ENCODE measurements around the gene POLQ.

POLQ gene

DNA sequence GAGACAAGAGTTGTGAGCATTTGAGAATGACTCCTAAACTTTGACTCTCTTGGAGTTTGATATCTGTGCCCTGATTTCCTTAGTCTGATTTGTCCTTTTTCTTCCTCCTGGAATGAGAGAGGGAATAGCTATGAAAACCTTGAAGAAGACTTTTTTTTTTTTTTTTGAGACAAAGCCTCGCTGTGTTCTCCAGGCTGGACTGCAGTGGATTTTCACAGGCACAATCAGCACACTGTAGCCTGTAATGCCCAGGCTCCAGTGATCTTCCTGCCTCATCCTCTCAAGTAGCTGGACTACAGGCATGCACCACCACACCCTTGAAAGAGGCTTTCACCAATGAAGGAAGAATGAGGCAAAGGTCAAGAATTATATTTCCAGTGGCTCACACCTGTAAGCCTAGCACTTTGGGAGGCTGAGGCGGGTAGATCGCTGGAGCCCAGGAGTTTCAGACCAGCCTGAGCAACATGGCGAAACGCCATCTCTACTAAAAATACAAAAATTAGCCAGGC lies 11.7 kb upstream of the POLQ start:
- Histone ChIP-seq H3K36me3 (ENCODE audit: control insufficient read depth in 5 of 5, insufficient read depth in 5 of 5, low read length in 5 of 5) (no peaks in the 10 kb centered on the region), H3K4me3 (ENCODE audit: low read depth in 1 of 5, low read length in 5 of 5) (no peak overlapping the region), H3K9me3 (ENCODE audit: control insufficient read depth in 5 of 5, low read length in 5 of 5) (no peaks in the 10 kb centered on the region), H3K27ac (ENCODE audit: low read depth, low read length) (no peak overlapping the region), H3K4me1 (ENCODE audit: control insufficient read depth in 5 of 5, insufficient read depth in 5 of 5, low read length in 5 of 5) (no peaks in the 10 kb centered on the region), H3K27me3 (ENCODE audit: control insufficient read depth in 5 of 5, insufficient read depth in 4 of 5, low read length in 5 of 5) (no peaks in the 10 kb centered on the region), H3K9ac (ENCODE audit: low read length in 5 of 5) (no peak overlapping the region)

GRCh38 chr3:121552797-121553196 lies 7.0 kb upstream of the POLQ start:
- H3K9ac ChIP-seq (ENCODE audit: low read length in 5 of 5) = no peak overlapping the region
- H3K9me3 ChIP-seq (ENCODE audit: control insufficient read depth in 5 of 5, low read length in 5 of 5) = no peaks in the 10 kb centered on the region
- no peak overlapping the region for H3K4me3 ChIP-seq (ENCODE audit: low read depth in 1 of 5, low read length in 5 of 5)
- H3K4me1 ChIP-seq (ENCODE audit: control insufficient read depth in 5 of 5, insufficient read depth in 5 of 5, low read length in 5 of 5) = no peaks in the 10 kb centered on the region
- H3K36me3 ChIP-seq (ENCODE audit: control insufficient read depth in 5 of 5, insufficient read depth in 5 of 5, low read length in 5 of 5) = no peaks in the 10 kb centered on the region
- no peak overlapping the region for H3K27ac ChIP-seq (ENCODE audit: low read depth, low read length)
- H3K27me3 ChIP-seq (ENCODE audit: control insufficient read depth in 5 of 5, insufficient read depth in 4 of 5, low read length in 5 of 5) = no peaks in the 10 kb centered on the region

DNA sequence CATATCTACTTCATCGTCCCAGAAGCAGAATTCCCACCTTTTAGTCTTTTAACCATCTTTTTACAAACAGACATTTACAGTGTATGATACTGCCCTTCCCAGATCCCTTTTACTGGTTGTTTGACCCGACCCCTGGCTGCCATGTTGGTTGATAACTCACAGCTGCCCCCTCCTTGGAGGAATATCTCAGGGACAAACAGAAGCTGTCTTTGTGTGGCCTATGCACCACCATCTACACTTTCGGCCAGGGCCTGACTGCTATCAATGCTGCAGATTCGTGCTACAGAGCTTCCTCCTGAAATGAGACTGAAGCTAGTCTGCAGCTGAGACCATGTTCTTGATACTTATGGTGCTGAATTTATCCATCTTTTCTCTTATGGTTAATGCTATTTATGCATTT lies 6.6 kb upstream of the POLQ start:
- H3K36me3 ChIP-seq (ENCODE audit: control insufficient read depth in 5 of 5, insufficient read depth in 5 of 5, low read length in 5 of 5) = no peaks in the 10 kb centered on the region
- H3K4me3 ChIP-seq (ENCODE audit: low read depth in 1 of 5, low read length in 5 of 5) = peak overlapping the region in 2 of 5 donors; percentile 32 to 42
- H3K4me1 ChIP-seq (ENCODE audit: control insufficient read depth in 5 of 5, insufficient read depth in 5 of 5, low read length in 5 of 5) = no peaks in the 10 kb centered on the region
- no peak overlapping the region for H3K27ac ChIP-seq (ENCODE audit: low read depth, low read length)
- H3K27me3 ChIP-seq (ENCODE audit: control insufficient read depth in 5 of 5, insufficient read depth in 4 of 5, low read length in 5 of 5) = no peaks in the 10 kb centered on the region
- H3K9ac ChIP-seq (ENCODE audit: low read length in 5 of 5) = no peak overlapping the region
- H3K9me3 ChIP-seq (ENCODE audit: control insufficient read depth in 5 of 5, low read length in 5 of 5) = no peaks in the 10 kb centered on the region

DNA sequence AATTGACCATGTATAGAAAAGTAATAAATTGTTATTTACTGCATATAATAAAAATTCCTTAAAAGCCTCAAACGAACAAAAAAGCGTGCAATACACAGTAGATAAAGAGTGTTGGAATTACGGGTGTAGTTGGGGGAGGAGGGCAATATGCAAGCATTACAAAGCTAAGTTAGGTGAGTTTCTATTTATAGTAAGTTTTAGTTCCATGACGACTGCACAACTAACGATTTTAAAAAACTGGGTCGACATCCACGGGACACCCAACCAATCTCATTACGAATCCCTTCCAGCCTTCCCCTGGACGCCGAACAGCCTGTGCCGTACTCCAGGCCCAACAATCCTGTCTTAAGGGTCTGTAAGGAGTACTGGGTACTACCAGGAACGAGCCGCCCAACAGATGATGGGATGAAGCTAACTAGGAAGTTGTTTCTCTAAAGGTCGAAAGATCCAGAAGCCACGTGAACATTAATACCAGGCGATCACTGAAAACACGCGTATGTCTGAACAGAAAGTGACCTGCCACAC lies 677 bp downstream of the POLQ start:
- Histone ChIP-seq H3K36me3 (ENCODE audit: control insufficient read depth in 5 of 5, insufficient read depth in 5 of 5, low read length in 5 of 5) (no peaks in the 10 kb centered on the region), H3K27ac (ENCODE audit: low read depth, low read length) (no peak overlapping the region), H3K27me3 (ENCODE audit: control insufficient read depth in 5 of 5, insufficient read depth in 4 of 5, low read length in 5 of 5) (no peaks in the 10 kb centered on the region), H3K9ac (ENCODE audit: low read length in 5 of 5) (peak overlapping the region in 4 of 5 donors; percentile 78 to 92 (median 86)), H3K4me3 (ENCODE audit: low read depth in 1 of 5, low read length in 5 of 5) (peak overlapping the region; percentile 57 to 90 (median 83)), H3K4me1 (ENCODE audit: control insufficient read depth in 5 of 5, insufficient read depth in 5 of 5, low read length in 5 of 5) (peaks cover 3 to 18% (median 14%) of the 10 kb centered on the region in 5 donors), H3K9me3 (ENCODE audit: control insufficient read depth in 5 of 5, low read length in 5 of 5) (no peaks in the 10 kb centered on the region)

DNA sequence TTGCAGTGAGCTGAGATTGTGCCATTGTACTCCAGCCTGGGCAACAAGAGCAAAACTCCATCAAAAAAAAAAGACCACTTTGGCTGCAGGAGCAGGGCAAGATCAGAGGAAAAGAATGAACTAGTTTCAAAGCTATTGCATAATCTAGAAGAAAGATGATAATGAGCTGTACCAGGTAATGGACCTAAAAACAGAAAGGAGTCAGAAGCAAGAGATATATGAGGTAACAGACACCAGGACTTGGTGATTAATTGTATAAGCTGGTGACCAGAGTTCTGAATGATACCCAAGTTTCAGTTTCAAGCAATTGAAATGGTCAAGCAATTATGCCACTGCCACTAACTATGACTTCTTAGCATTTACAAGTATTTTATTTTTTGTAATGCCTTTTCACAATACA lies 2.9 kb downstream of the POLQ start:
- Histone ChIP-seq H3K9me3 (ENCODE audit: control insufficient read depth in 5 of 5, low read length in 5 of 5) (no peaks in the 10 kb centered on the region), H3K36me3 (ENCODE audit: control insufficient read depth in 5 of 5, insufficient read depth in 5 of 5, low read length in 5 of 5) (no peaks in the 10 kb centered on the region), H3K9ac (ENCODE audit: low read length in 5 of 5) (no peak overlapping the region), H3K4me1 (ENCODE audit: control insufficient read depth in 5 of 5, insufficient read depth in 5 of 5, low read length in 5 of 5) (peaks cover 3 to 18% (median 14%) of the 10 kb centered on the region in 5 donors), H3K27ac (ENCODE audit: low read depth, low read length) (no peak overlapping the region), H3K4me3 (ENCODE audit: low read depth in 1 of 5, low read length in 5 of 5) (no peak overlapping the region), H3K27me3 (ENCODE audit: control insufficient read depth in 5 of 5, insufficient read depth in 4 of 5, low read length in 5 of 5) (no peaks in the 10 kb centered on the region)

DNA sequence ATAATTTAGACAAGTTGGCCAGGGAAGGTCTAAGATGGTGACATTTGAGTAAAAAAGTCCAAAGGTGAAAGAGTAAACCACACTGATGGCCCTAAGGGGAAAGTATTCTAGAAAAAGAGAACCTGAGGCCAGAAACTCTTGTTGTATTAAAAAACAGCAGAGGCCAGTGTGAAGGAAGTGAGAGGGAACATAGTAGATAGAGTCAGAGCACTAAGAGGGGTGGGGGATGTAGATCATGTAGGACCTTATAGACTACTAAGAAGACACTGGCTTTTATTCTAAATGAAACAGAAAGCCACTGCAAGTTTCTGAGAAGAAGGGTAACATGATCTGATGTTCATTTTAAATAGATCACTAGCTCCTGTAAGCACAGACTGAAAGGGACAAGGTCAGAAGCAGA lies 14.5 kb downstream of the POLQ start:
- H3K9me3 ChIP-seq (ENCODE audit: control insufficient read depth in 5 of 5, low read length in 5 of 5) = no peaks in the 10 kb centered on the region
- no peak overlapping the region for H3K9ac ChIP-seq (ENCODE audit: low read length in 5 of 5)
- H3K27me3 ChIP-seq (ENCODE audit: control insufficient read depth in 5 of 5, insufficient read depth in 4 of 5, low read length in 5 of 5) = no peaks in the 10 kb centered on the region
- H3K4me1 ChIP-seq (ENCODE audit: control insufficient read depth in 5 of 5, insufficient read depth in 5 of 5, low read length in 5 of 5) = no peaks in the 10 kb centered on the region
- no peak overlapping the region for H3K4me3 ChIP-seq (ENCODE audit: low read depth in 1 of 5, low read length in 5 of 5)
- no peak overlapping the region for H3K27ac ChIP-seq (ENCODE audit: low read depth, low read length)
- H3K36me3 ChIP-seq (ENCODE audit: control insufficient read depth in 5 of 5, insufficient read depth in 5 of 5, low read length in 5 of 5) = no peaks in the 10 kb centered on the region

DNA sequence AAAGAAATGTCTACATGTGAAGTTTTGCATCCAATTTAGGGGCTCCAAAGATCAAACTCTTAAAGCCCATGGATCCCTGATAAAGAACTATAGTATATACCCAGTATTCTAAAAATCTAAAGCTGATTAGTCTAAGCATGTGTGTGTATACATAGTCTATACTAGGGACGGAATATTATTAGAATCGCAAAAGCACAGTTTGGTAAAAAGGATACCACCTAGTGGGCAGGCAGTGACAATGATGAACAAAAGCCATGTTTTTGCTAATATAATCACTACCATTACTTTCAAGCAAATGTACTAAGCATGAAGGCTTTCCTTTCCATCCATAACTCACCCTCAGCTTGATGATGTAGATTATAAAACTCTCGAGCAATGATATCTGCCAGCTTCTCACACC lies 16.5 kb downstream of the POLQ start:
- Histone ChIP-seq H3K27me3 (ENCODE audit: control insufficient read depth in 5 of 5, insufficient read depth in 4 of 5, low read length in 5 of 5) (no peaks in the 10 kb centered on the region), H3K4me1 (ENCODE audit: control insufficient read depth in 5 of 5, insufficient read depth in 5 of 5, low read length in 5 of 5) (no peaks in the 10 kb centered on the region), H3K9me3 (ENCODE audit: control insufficient read depth in 5 of 5, low read length in 5 of 5) (no peaks in the 10 kb centered on the region), H3K9ac (ENCODE audit: low read length in 5 of 5) (no peak overlapping the region), H3K27ac (ENCODE audit: low read depth, low read length) (no peak overlapping the region), H3K36me3 (ENCODE audit: control insufficient read depth in 5 of 5, insufficient read depth in 5 of 5, low read length in 5 of 5) (no peaks in the 10 kb centered on the region), H3K4me3 (ENCODE audit: low read depth in 1 of 5, low read length in 5 of 5) (no peak overlapping the region)

- no peak overlapping the region for H3K27ac ChIP-seq (ENCODE audit: low read depth, low read length)
- no peak overlapping the region for H3K9ac ChIP-seq (ENCODE audit: low read length in 5 of 5)
- no peaks in the 10 kb centered on the region for H3K36me3 ChIP-seq (ENCODE audit: control insufficient read depth in 5 of 5, insufficient read depth in 5 of 5, low read length in 5 of 5)
- no peaks in the 10 kb centered on the region for H3K4me1 ChIP-seq (ENCODE audit: control insufficient read depth in 5 of 5, insufficient read depth in 5 of 5, low read length in 5 of 5)
- H3K27me3 ChIP-seq (ENCODE audit: control insufficient read depth in 5 of 5, insufficient read depth in 4 of 5, low read length in 5 of 5) = no peaks in the 10 kb centered on the region
- H3K9me3 ChIP-seq (ENCODE audit: control insufficient read depth in 5 of 5, low read length in 5 of 5) = peaks cover 0 to 16% (median 1%) of the 10 kb centered on the region in 5 donors
- H3K4me3 ChIP-seq (ENCODE audit: low read depth in 1 of 5, low read length in 5 of 5) = no peak overlapping the region
Observed at GRCh38 chr3:121520510-121520909, 25.3 kb downstream of the POLQ start.

DNA sequence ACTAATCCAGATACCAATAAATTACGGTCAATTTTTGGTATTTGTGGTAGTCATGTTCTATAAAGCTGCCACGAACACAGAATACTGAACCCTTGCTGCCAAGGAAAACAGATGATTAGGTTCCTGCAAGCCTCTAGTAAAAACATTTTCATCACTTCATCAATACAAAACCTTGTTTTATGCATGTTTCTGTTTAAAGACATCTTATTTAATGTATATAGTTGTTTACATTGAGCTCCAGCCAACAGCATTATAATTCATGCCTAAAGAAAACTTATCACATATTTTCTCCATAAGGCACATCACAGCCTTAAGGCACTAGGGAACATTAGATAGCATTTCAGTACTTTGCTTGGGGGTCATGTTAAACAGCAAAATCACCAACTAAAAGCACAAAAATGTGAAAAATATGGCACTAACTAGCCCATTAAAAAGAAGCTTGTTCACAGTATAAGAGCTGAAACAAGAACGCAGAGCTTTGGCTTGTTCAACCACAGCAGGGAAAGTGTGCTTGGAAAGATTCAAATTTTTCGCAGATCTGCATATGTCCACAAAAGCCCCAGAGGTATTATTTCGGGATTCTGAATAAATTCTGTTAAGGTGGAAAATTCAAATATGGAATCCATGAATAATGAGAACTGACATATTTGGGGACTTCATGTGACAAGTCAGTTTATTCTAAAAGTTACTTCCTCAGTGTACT lies 27.7 kb downstream of the POLQ start:
- no peaks in the 10 kb centered on the region for H3K36me3 ChIP-seq (ENCODE audit: control insufficient read depth in 5 of 5, insufficient read depth in 5 of 5, low read length in 5 of 5)
- no peak overlapping the region for H3K9ac ChIP-seq (ENCODE audit: low read length in 5 of 5)
- H3K27me3 ChIP-seq (ENCODE audit: control insufficient read depth in 5 of 5, insufficient read depth in 4 of 5, low read length in 5 of 5) = no peaks in the 10 kb centered on the region
- peaks cover 0 to 20% (median 9%) of the 10 kb centered on the region in 5 donors for H3K9me3 ChIP-seq (ENCODE audit: control insufficient read depth in 5 of 5, low read length in 5 of 5)
- H3K27ac ChIP-seq (ENCODE audit: low read depth, low read length) = no peak overlapping the region
- H3K4me1 ChIP-seq (ENCODE audit: control insufficient read depth in 5 of 5, insufficient read depth in 5 of 5, low read length in 5 of 5) = no peaks in the 10 kb centered on the region
- no peak overlapping the region for H3K4me3 ChIP-seq (ENCODE audit: low read depth in 1 of 5, low read length in 5 of 5)

GRCh38 chr3:121515862-121516261 lies 29.9 kb downstream of the POLQ start:
- Histone ChIP-seq H3K9ac (ENCODE audit: low read length in 5 of 5) (no peak overlapping the region), H3K27me3 (ENCODE audit: control insufficient read depth in 5 of 5, insufficient read depth in 4 of 5, low read length in 5 of 5) (no peaks in the 10 kb centered on the region), H3K4me3 (ENCODE audit: low read depth in 1 of 5, low read length in 5 of 5) (no peak overlapping the region), H3K36me3 (ENCODE audit: control insufficient read depth in 5 of 5, insufficient read depth in 5 of 5, low read length in 5 of 5) (no peaks in the 10 kb centered on the region), H3K4me1 (ENCODE audit: control insufficient read depth in 5 of 5, insufficient read depth in 5 of 5, low read length in 5 of 5) (no peaks in the 10 kb centered on the region), H3K9me3 (ENCODE audit: control insufficient read depth in 5 of 5, low read length in 5 of 5) (peaks cover 0 to 20% (median 9%) of the 10 kb centered on the region in 5 donors), H3K27ac (ENCODE audit: low read depth, low read length) (no peak overlapping the region)
